RWPE2 (cell line): Measurements from ENCODE around the gene FRMD5.

Source experiments
- ATAC-seq: fragments of 200-7000 bp; cut with Tn5 transposase; 3 replicates; pipeline ENCODE4 v1.9.1; 2021; ENCODE audit warnings: low read depth
- DNase-seq: peaks from one replicate; pipeline ENCODE4 v3.0.0-alpha.2; 2020; ENCODE audit warnings: low spot score
- H3K27ac ChIP-seq: fragments of 450-650 bp; 2 replicates; pipeline ENCODE4 v1.5.1; 2017; ENCODE audit warnings: mild to moderate bottlenecking; ENCODE audit not compliant: poor library complexity, severe bottlenecking
- H3K27me3 ChIP-seq: fragments of 250-450 bp; sonication (Bioruptor Pico); 2 replicates; pipeline ENCODE4 v1.5.1; 2021; ENCODE audit warnings: mild to moderate bottlenecking, moderate library complexity; ENCODE audit not compliant: insufficient read depth, poor library complexity, severe bottlenecking
- H3K36me3 ChIP-seq: fragments of 250-450 bp; sonication (Bioruptor Pico); 2 replicates; pipeline ENCODE4 v1.5.1; 2020; ENCODE audit warnings: low read depth, mild to moderate bottlenecking, moderate library complexity
- H3K4me1 ChIP-seq: fragments of 250-450 bp; sonication (Bioruptor Pico); 2 replicates; pipeline ENCODE4 v1.5.1; 2021; ENCODE audit warnings: mild to moderate bottlenecking, moderate library complexity; ENCODE audit not compliant: insufficient read depth, poor library complexity, severe bottlenecking
- H3K4me3 ChIP-seq: fragments of 250-450 bp; sonication (Bioruptor Pico); 2 replicates; pipeline ENCODE4 v1.5.1; 2021; ENCODE audit warnings: mild to moderate bottlenecking, moderate library complexity; ENCODE audit not compliant: severe bottlenecking
- H3K9me3 ChIP-seq: fragments of 250-450 bp; sonication (Bioruptor Pico); 2 replicates; pipeline ENCODE4 v1.5.1; 2021; ENCODE audit warnings: mild to moderate bottlenecking, moderate library complexity; ENCODE audit not compliant: severe bottlenecking
- CTCF ChIP-seq: fragments of 450-650 bp; IDR thresholded peaks from one replicate; pipeline ENCODE4 v1.5.1; 2017; ENCODE audit warnings: mild to moderate bottlenecking, moderate library complexity; ENCODE audit not compliant: poor library complexity, severe bottlenecking

The FRMD5 gene

DNA sequence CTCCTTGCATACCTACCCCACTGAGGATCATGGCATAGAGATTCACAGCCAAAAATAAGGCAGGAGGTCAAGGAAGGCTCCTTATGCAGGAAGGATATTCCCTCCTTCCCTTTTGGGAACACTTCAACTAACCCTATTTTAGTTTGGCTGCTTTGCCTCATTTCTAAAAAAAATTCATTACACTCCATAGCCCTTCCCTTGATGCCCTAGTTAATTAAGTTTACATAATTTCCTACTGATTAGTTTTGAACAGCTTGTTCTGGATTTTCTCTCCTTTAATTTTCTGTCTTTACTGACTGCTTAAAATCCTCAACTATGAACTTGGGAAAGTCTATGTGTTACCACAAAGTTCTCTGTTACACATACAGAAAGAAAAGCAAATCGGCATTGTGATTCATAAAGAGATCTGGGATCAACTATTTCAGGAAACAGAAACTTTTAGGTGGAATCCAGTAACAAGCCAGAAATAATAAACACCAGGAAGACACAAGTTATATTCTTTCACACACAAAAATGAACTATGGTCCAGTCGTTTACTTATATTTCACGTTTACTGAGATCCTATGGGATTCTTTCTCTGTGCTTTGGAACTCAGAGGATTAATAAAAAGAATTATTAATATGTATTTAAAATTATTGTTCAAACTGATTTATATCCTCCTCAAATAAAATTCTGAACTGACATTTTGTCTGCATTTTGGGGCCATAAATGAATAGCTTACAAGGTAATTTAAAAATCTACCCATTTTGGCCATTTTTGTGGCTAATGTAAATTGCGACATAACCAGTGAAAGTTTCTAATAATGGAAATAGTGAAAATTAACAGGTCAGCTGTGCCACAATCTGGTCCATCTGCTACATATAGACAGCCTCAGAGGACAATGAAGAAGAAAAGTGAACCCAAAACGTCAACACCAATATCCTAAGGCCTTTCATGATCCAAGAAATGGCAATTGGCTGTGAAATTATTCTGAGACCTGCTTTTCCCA lies 113.8 kb downstream of the FRMD5 start:
- no peak for TF ChIP-seq CTCF
- peaks cover 4% of the 10 kb centered on the region for H3K9me3 ChIP-seq
- H3K27ac ChIP-seq = peak overlapping the region; percentile 25
- DNase-seq = no peak
- no peak for ATAC-seq
- no peaks in the 10 kb centered on the region for H3K36me3 ChIP-seq
- peaks cover 40% of the 10 kb centered on the region for H3K4me1 ChIP-seq
- no peaks in the 10 kb centered on the region for H3K27me3 ChIP-seq
- no peak overlapping the region for H3K4me3 ChIP-seq

GRCh38 chr15:44075535-44075934 lies 119.5 kb downstream of the FRMD5 start:
- peak; percentile 99 for ATAC-seq
- H3K36me3 ChIP-seq = no peaks in the 10 kb centered on the region
- no peak for TF ChIP-seq CTCF
- peaks cover 4% of the 10 kb centered on the region for H3K9me3 ChIP-seq
- H3K4me3 ChIP-seq = no peak overlapping the region
- peaks cover 18% of the 10 kb centered on the region for H3K4me1 ChIP-seq
- DNase-seq = peak; percentile 74
- peak overlapping the region; percentile 95 for H3K27ac ChIP-seq
- H3K27me3 ChIP-seq = no peaks in the 10 kb centered on the region

DNA sequence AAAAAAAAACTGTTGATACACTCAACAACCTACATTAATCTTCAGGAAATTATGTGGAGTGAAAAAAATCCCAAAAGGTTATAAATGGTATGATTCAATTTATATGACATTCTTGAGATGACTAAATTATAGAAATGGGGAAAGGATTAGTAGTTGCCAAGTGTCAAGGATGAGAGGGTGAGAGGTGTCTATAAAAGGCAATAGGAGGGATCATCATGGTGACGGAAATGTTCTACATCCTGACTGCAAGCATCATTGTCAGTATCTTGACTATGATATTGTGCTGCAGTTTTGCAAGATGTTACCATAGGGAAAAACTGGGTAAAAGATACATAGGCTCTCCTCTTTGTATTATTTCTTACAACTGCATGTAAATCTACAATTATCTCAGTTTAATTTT lies 125.6 kb downstream of the FRMD5 start:
- H3K27me3 ChIP-seq = no peaks in the 10 kb centered on the region
- ATAC-seq = peak; percentile 40; the same call in 1 of the 3 replicates
- H3K4me3 ChIP-seq = no peak overlapping the region
- no peaks in the 10 kb centered on the region for H3K9me3 ChIP-seq
- peaks cover 8% of the 10 kb centered on the region for H3K4me1 ChIP-seq
- H3K36me3 ChIP-seq = no peaks in the 10 kb centered on the region
- H3K27ac ChIP-seq = peak overlapping the region; percentile 0
- DNase-seq = no peak
- TF ChIP-seq CTCF = no peak

- H3K4me3 ChIP-seq = no peak overlapping the region
- no peak for TF ChIP-seq CTCF
- no peaks in the 10 kb centered on the region for H3K9me3 ChIP-seq
- no peak for ATAC-seq
- no peaks in the 10 kb centered on the region for H3K36me3 ChIP-seq
- H3K4me1 ChIP-seq = peaks cover 7% of the 10 kb centered on the region
- no peak overlapping the region for H3K27ac ChIP-seq
- no peak for DNase-seq
- no peaks in the 10 kb centered on the region for H3K27me3 ChIP-seq
Observed at GRCh38 chr15:44068347-44068746, 126.7 kb downstream of the FRMD5 start.

DNA sequence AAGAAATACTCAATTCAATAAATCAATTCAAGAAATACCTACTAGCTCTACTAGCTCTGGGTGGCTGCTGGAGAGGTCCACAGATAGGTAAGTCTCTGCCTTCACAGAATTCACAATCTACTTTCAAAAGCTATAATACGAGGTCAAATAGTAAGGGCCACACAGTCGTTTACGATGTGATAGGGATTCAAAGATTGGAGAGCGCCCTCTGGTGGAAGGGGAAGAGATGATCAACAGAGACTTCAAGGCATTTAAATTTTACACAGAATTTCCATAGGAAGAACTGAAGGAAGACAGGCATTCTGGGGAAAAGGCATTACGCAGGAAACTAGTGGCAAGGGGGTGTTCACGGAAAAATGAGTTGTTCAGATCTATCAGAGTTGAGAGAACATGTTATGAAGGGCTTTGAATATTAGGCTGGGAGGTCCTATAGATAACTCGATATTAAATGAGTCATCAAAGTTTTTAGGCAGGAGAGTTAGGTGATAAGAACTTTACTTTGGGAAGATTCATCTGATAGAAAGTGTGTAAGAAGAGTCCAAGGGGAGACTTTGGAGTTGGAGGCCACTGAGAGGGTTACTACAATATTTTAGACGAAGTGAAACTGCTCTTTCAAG lies 128.8 kb downstream of the FRMD5 start:
- Histone ChIP-seq H3K36me3 (no peaks in the 10 kb centered on the region), H3K9me3 (no peaks in the 10 kb centered on the region), H3K4me3 (no peak overlapping the region), H3K4me1 (peaks cover 7% of the 10 kb centered on the region), H3K27ac (peak overlapping the region; percentile 2), H3K27me3 (no peaks in the 10 kb centered on the region)
- DNase-seq = no peak
- peak; percentile 99 for TF ChIP-seq CTCF
- peak; percentile 78 for ATAC-seq
